ENCODE results near the gene SORCS2.

GRCh38 chr4:7313991-7314390 lies 121.7 kb downstream of the SORCS2 start:
- TF ChIP-seq CTCF (optimal IDR thresholded peaks at IDR 0.05 in 1 of 3, IDR thresholded peaks at IDR 0.05 in 1 of 3, conservative IDR thresholded peaks at IDR 0.05 in 1 of 3; ENCODE audit: extremely low read depth in 1 of 3, insufficient read depth in 2 of 3, low read length in 3 of 3) (no peak), EZH2 (IDR thresholded peaks at IDR 0.05; ENCODE audit: low read length) (no peak)

All from keratinocyte (primary cell).